ENCODE data around the gene CPS1. TPM values are rescaled to one million over a fixed set of nuclear protein-coding genes. Genes with fewer than 3 reads are reported as not detected.

The CPS1 gene
- total RNA-seq, 1 experiment from 2014 or later = 0.84 TPM

DNA sequence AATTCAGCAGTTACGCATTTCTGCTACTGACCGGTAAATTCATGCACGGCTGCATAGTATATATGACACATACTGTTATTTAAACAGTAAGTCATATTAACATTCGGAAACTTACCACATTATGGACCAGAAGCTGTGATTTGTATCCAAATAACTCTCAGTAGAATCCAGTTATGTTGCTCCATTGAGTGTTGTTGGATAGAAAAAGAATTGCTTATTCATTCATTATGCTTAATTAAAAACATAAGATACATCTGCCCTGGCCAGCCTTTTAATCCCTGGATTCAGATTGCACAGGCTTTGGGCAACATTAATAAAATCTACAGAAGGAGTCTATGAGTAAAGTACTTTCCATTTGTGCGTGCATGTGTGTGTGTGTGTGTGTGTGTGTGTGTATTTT lies 111.3 kb downstream of the CPS1 start:
- H3K36me3 Mint-ChIP-seq (ENCODE audit: insufficient read depth, unreplicated experiment) = no peaks in the 10 kb centered on the region
- H3K9me3 Mint-ChIP-seq (ENCODE audit: unreplicated experiment) = no peaks in the 10 kb centered on the region
- peaks cover 3% of the 10 kb centered on the region for H3K27me3 Mint-ChIP-seq (ENCODE audit: insufficient read depth, unreplicated experiment)
- POLR2A ChIA-PET = no interaction called here
- no peak overlapping the region for H3K4me3 Mint-ChIP-seq (ENCODE audit: unreplicated experiment)
- no peaks in the 10 kb centered on the region for H3K36me3 ChIP-seq (ENCODE audit: control insufficient read depth, insufficient read depth, low read length)
- H3K9me3 ChIP-seq = no peaks in the 10 kb centered on the region
- no TSS peak for BruUV-seq (replicated peaks)
- no peak overlapping the region for H3K27ac Mint-ChIP-seq (ENCODE audit: unreplicated experiment)
- no peaks in the 10 kb centered on the region for H3K4me1 ChIP-seq
- H3K4me1 Mint-ChIP-seq (ENCODE audit: low read depth, unreplicated experiment) = no peaks in the 10 kb centered on the region
- TF ChIP-seq, protein P1, sequence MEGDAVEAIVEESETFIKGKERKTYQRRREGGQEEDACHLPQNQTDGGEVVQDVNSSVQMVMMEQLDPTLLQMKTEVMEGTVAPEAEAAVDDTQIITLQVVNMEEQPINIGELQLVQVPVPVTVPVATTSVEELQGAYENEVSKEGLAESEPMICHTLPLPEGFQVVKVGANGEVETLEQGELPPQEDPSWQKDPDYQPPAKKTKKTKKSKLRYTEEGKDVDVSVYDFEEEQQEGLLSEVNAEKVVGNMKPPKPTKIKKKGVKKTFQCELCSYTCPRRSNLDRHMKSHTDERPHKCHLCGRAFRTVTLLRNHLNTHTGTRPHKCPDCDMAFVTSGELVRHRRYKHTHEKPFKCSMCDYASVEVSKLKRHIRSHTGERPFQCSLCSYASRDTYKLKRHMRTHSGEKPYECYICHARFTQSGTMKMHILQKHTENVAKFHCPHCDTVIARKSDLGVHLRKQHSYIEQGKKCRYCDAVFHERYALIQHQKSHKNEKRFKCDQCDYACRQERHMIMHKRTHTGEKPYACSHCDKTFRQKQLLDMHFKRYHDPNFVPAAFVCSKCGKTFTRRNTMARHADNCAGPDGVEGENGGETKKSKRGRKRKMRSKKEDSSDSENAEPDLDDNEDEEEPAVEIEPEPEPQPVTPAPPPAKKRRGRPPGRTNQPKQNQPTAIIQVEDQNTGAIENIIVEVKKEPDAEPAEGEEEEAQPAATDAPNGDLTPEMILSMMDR (IDR thresholded peaks at IDR 0.05; ENCODE audit: insufficient read depth in 1 of 2, low read depth in 1 of 2, low read length in 1 of 2, severe bottlenecking in 1 of 2, unreplicated experiment in 1 of 2) = no peak
- DNase-seq = no peak
- CTCF ChIA-PET = no interaction called here
- H3K27me3 ChIP-seq (replicated peaks; ENCODE audit: control insufficient read depth, insufficient read depth, low read length) = no peaks in the 10 kb centered on the region
- intact Hi-C loops (cut with micrococcal nuclease; ENCODE audit: unreplicated experiment) = no loop called here
- H3K4me3 ChIP-seq (ENCODE audit: low read depth, low read length) = no peak overlapping the region

DNA sequence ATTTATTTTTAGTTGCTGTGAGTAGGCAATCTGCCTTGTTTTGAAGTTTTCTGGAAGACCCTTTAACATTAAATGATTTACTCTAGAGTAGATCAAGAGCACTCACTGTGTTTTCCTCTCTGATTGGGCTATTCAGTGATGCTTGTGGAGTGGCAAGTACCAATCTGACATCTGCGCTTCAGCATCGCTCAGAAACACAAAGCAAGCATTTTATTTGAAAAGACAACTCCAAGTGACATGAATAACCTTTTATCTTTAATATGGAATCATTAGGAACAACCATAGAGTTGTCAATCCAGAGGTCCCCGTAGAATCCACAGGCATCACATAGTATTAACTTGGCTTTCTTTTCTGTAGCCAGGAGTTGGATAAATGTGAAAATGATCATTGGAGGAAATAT lies 114.7 kb downstream of the CPS1 start:
- TF ChIP-seq, protein P1 (IDR thresholded peaks at IDR 0.05; ENCODE audit: insufficient read depth in 1 of 2, low read depth in 1 of 2, low read length in 1 of 2, severe bottlenecking in 1 of 2, unreplicated experiment in 1 of 2) = no peak
- Histone ChIP-seq H3K4me1 (no peaks in the 10 kb centered on the region), H3K9me3 (no peaks in the 10 kb centered on the region), H3K27me3 (replicated peaks; ENCODE audit: control insufficient read depth, insufficient read depth, low read length) (no peaks in the 10 kb centered on the region), H3K4me3 (ENCODE audit: low read depth, low read length) (no peak overlapping the region), H3K36me3 (ENCODE audit: control insufficient read depth, insufficient read depth, low read length) (no peaks in the 10 kb centered on the region)
- no peak for DNase-seq
- POLR2A ChIA-PET = no interaction called here
- Mint-ChIP-seq H3K27me3 (ENCODE audit: insufficient read depth, unreplicated experiment) (peaks cover 3% of the 10 kb centered on the region), H3K36me3 (ENCODE audit: insufficient read depth, unreplicated experiment) (no peaks in the 10 kb centered on the region), H3K4me3 (ENCODE audit: unreplicated experiment) (no peak overlapping the region), H3K27ac (ENCODE audit: unreplicated experiment) (no peak overlapping the region), H3K4me1 (ENCODE audit: low read depth, unreplicated experiment) (no peaks in the 10 kb centered on the region), H3K9me3 (ENCODE audit: unreplicated experiment) (no peaks in the 10 kb centered on the region)
- no TSS peak for BruUV-seq (replicated peaks)
- intact Hi-C loops (cut with micrococcal nuclease; ENCODE audit: unreplicated experiment) = no loop called here
- CTCF ChIA-PET = no interaction called here

DNA sequence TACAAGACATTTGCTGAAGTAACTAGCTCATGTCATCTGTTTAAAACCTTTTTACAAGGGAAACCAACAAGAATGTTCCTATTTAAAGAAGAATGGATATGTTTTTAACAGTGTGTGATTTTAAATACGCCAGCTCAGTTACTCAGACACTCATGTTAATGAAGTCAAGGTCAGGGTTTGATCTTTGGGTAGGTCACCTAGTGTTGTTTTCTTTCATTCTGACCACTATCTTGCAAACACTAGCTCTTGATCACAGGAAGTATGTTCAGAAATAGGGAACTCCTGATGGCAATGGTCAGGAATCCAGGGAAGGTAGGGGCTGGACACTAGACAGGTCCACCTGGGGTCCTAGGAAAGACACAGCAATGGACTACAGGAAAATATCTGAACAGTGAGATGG lies 116.7 kb downstream of the CPS1 start:
- intact Hi-C loops (cut with micrococcal nuclease; ENCODE audit: unreplicated experiment) = no loop called here
- no peak for DNase-seq
- no peaks in the 10 kb centered on the region for H3K4me1 ChIP-seq
- no peaks in the 10 kb centered on the region for H3K9me3 ChIP-seq
- no peak overlapping the region for H3K4me3 ChIP-seq (ENCODE audit: low read depth, low read length)
- no peak overlapping the region for H3K27ac Mint-ChIP-seq (ENCODE audit: unreplicated experiment)
- POLR2A ChIA-PET = no interaction called here
- H3K27me3 Mint-ChIP-seq (ENCODE audit: insufficient read depth, unreplicated experiment) = peaks cover 3% of the 10 kb centered on the region
- no TSS peak for BruUV-seq (replicated peaks)
- H3K9me3 Mint-ChIP-seq (ENCODE audit: unreplicated experiment) = no peaks in the 10 kb centered on the region
- H3K27me3 ChIP-seq (replicated peaks; ENCODE audit: control insufficient read depth, insufficient read depth, low read length) = no peaks in the 10 kb centered on the region
- CTCF ChIA-PET = no interaction called here
- H3K4me3 Mint-ChIP-seq (ENCODE audit: unreplicated experiment) = no peak overlapping the region
- TF ChIP-seq, protein P1 (IDR thresholded peaks at IDR 0.05; ENCODE audit: insufficient read depth in 1 of 2, low read depth in 1 of 2, low read length in 1 of 2, severe bottlenecking in 1 of 2, unreplicated experiment in 1 of 2) = no peak
- H3K4me1 Mint-ChIP-seq (ENCODE audit: low read depth, unreplicated experiment) = no peaks in the 10 kb centered on the region
- no peaks in the 10 kb centered on the region for H3K36me3 Mint-ChIP-seq (ENCODE audit: insufficient read depth, unreplicated experiment)
- H3K36me3 ChIP-seq (ENCODE audit: control insufficient read depth, insufficient read depth, low read length) = no peaks in the 10 kb centered on the region

Measured in Caco-2 (cell line).